Ovary (tissue), 9 donors: Measurements from ENCODE around the gene LRRC27. TPM values are rescaled to one million over a fixed set of nuclear protein-coding genes. Genes with fewer than 3 reads are reported as not detected.

Experiments
- DNase-seq, 5 donors: peaks; one replicate each; pipeline ENCODE4 v3.0.0-alpha.2; 2019 to 2020
- H3K27ac ChIP-seq, 2 donors: fragments of 200-600 bp; one replicate each; pipeline versions ENCODE4 v1.5.1 to v1.8.0; 2019 to 2022
- H3K27me3 ChIP-seq: fragments of 200-600 bp; one replicate; pipeline ENCODE4 v1.8.0; 2022
- H3K36me3 ChIP-seq: fragments of 200-600 bp; sonication (generic); one replicate; pipeline ENCODE4 v1.5.1; 2019
- H3K4me1 ChIP-seq: one replicate; pipeline ENCODE4 v1.8.1; 2013; ENCODE audit warnings: mild to moderate bottlenecking, moderate library complexity; ENCODE audit not compliant: insufficient read depth
- H3K4me3 ChIP-seq: fragments of 200-600 bp; sonication (generic); one replicate; pipeline ENCODE4 v1.5.1; 2017
- H3K9me3 ChIP-seq, 2 donors: fragments of 200-600 bp in 1 of 2; sonication (generic) in 1 of 2; one replicate each; pipeline versions ENCODE4 v1.5.1 to v1.8.1; 2013 to 2019; ENCODE audit warnings: mild to moderate bottlenecking in 1 of 2, moderate library complexity in 1 of 2
- EP300 ChIP-seq: sonication (generic); formaldehyde crosslinking; IDR thresholded peaks from one replicate; pipeline ENCODE4 v1.6.1; 2017; ENCODE audit warnings: antibody characterized with exemption
- POLR2A ChIP-seq: fragments of 450-650 bp; IDR thresholded peaks from one replicate; pipeline ENCODE4 v1.6.1; 2017; ENCODE audit warnings: antibody characterized with exemption, mild to moderate bottlenecking, moderate library complexity
- WGBS, 3 donors: extraction: QIAGEN DNeasy Blood & Tissue Kit in 1 of 3; methylation state at CpG; one replicate each; pipeline versions ENCODE4 v1.1.5 to v1.1.7; 2013 to 2017; 5-methylcytosine and 5-hydroxymethylcytosine counted together
- intact Hi-C, 4 donors: fragments of 100-400 bp; cut with DNase I; formaldehyde crosslinking; loops; one replicate each; pipeline versions ENCODE4 v1.11.0 to v1.15.1; 2022 to 2023
- polyA plus RNA-seq, 2 donors: library from polyadenylated mRNA; stranded (reverse); fragments of 200-250 nt in 1 of 2; fragments of 350-450 nt in 1 of 2; fragmentation: Illumina TruSeq in 1 of 2; extraction: RNeasy Lipid Tissue Mini Kit (QIAGEN cat#74804) in 1 of 2; gene quantifications; one replicate each; pipeline ENCODE4 v1.2.3, GENCODE V29; 2013 to 2014
- total RNA-seq, 7 donors: library from RNA; depleted of rRNA in 2 of 7; stranded (reverse); fragments of >200 nt in 2 of 7; fragmentation: NEBNext Ultra II Directional in 3 of 7; extraction: Animal tissue kit (Norgen Biotek cat#: 25700) in 3 of 7; gene quantifications; one replicate each; pipeline versions ENCODE4 v1.1.0 to v1.2.4, GENCODE V29; 2016 to 2023
- TF ChIP-seq, protein P1 (sequence below), 3 donors: fragments of 450-650 bp in 2 of 3; fragments of 200-600 bp in 1 of 3; IDR thresholded peaks; one replicate each; pipeline versions ENCODE4 v1.5.1 to v1.8.0; 2016 to 2022; ENCODE audit warnings: antibody characterized with exemption in 3 of 3, mild to moderate bottlenecking in 1 of 3
- donor health status: DM: no; HTN: no; CAD: no; lungs with moderate emphysema.
- donor health status: DM: no; HTN: no; CAD: no.
- donor health status: Bipolar disorder and iron deficiency.
- donor health status: DM: yes; HTN: yes; CAD: no.
- donor health status: DM: no; HTN: no; CAD: no.
- donor health status: DM: yes; HTN: yes; CAD: no.

The LRRC27 gene
- total and polyA plus RNA-seq, 9 donors: 7.4 to 12.3 (median 9.3) TPM

GRCh38 chr10:132404169-132404880 lies 72.3 kb downstream of the LRRC27 start:
- no peak overlapping the region for H3K27ac ChIP-seq
- H3K9me3 ChIP-seq: no peaks in the 10 kb centered on the region
- peaks cover 23% of the 10 kb centered on the region for H3K4me1 ChIP-seq
- DNase-seq: peak in 1 of 5 donors; percentile 39
- intact Hi-C loops: no loop called here
- H3K4me3 ChIP-seq: no peak overlapping the region
- H3K27me3 ChIP-seq: no peaks in the 10 kb centered on the region
- H3K36me3 ChIP-seq: no peaks in the 10 kb centered on the region
- WGBS, 3 donors: 86 to 97% (median 92%) methylated on average over 25 to 32 of the region's 32 CpGs
- TF ChIP-seq, protein P1, sequence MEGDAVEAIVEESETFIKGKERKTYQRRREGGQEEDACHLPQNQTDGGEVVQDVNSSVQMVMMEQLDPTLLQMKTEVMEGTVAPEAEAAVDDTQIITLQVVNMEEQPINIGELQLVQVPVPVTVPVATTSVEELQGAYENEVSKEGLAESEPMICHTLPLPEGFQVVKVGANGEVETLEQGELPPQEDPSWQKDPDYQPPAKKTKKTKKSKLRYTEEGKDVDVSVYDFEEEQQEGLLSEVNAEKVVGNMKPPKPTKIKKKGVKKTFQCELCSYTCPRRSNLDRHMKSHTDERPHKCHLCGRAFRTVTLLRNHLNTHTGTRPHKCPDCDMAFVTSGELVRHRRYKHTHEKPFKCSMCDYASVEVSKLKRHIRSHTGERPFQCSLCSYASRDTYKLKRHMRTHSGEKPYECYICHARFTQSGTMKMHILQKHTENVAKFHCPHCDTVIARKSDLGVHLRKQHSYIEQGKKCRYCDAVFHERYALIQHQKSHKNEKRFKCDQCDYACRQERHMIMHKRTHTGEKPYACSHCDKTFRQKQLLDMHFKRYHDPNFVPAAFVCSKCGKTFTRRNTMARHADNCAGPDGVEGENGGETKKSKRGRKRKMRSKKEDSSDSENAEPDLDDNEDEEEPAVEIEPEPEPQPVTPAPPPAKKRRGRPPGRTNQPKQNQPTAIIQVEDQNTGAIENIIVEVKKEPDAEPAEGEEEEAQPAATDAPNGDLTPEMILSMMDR (IDR thresholded peaks at IDR 0.05): no peak
- TF ChIP-seq POLR2A (no peak), EP300 (no peak)

GRCh38 chr10:132404911-132405462 lies 73.0 kb downstream of the LRRC27 start:
- DNase-seq: no peak
- H3K27me3 ChIP-seq: no peaks in the 10 kb centered on the region
- H3K4me3 ChIP-seq: no peak overlapping the region
- no peaks in the 10 kb centered on the region for H3K9me3 ChIP-seq
- TF ChIP-seq POLR2A (no peak), EP300 (no peak)
- H3K27ac ChIP-seq: no peak overlapping the region
- intact Hi-C loops: no loop called here
- WGBS, 3 donors: 84 to 90% (median 90%) methylated on average over 54 of the region's 54 CpGs
- H3K36me3 ChIP-seq: no peaks in the 10 kb centered on the region
- peaks cover 23% of the 10 kb centered on the region for H3K4me1 ChIP-seq

DNA sequence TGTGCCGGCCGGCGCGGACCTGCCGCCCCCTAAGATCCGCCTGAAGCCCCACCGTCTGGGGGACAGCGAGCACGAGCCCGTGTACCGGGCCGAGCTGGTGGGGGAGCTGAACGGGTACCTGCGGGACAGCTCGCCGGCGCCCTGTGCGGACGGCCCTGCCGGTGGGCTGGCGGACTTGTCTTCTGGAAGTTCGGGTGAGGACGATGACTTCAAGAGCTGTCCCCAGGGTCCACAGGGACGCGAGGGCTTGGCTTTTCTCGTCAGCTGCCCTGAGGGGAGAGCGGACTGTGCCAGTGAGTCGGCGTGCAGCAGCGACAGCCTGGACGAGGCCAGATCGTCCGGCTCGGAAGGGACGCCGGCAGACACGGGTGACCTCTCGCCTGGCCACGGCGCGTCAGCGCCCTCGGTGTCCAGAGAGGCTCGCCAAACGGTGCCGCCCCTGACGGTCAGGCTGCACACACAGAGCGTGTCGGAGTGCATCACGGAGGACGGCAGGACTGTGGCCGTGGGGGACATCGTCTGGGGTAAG lies 73.5 kb downstream of the LRRC27 start:
- TF ChIP-seq POLR2A: no peak
- TF ChIP-seq, protein P1 (IDR thresholded peaks at IDR 0.05): no peak
- no peak for TF ChIP-seq EP300
- Histone ChIP-seq H3K4me1 (peaks cover 23% of the 10 kb centered on the region), H3K9me3 (no peaks in the 10 kb centered on the region), H3K27me3 (no peaks in the 10 kb centered on the region), H3K27ac (no peak overlapping the region), H3K36me3 (no peaks in the 10 kb centered on the region), H3K4me3 (no peak overlapping the region)
- WGBS, 3 donors: 93 to 96% (median 96%) methylated on average over 52 to 53 of the region's 53 CpGs
- intact Hi-C loops: no loop called here
- peak in 1 of 5 donors; percentile 31 for DNase-seq

DNA sequence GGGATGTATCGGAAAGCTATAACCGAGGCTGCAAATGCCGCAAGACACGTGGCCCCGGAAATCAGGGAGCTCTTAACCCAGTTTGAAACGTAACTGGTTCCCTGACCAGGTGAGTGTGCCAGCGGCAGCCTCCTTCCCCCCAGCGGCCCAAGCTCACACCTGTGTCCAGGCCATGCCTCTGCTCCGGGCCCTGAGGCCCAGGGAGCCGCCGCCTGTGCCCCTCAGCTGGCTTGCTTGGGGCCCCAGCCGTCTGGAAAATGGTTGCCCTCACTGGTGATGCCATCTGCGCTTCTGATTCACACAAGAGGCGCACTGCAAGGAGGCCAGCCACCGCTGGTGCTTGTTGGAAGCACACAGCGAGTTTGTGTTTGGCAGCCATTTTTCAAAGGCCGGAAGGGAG lies 74.2 kb downstream of the LRRC27 start:
- intact Hi-C loops: no loop called here
- no peaks in the 10 kb centered on the region for H3K9me3 ChIP-seq
- peaks cover 25% of the 10 kb centered on the region for H3K4me1 ChIP-seq
- 94 to 96% (median 94%) methylated on average over 13 to 17 of the region's 17 CpGs for WGBS, 3 donors
- no peak overlapping the region for H3K27ac ChIP-seq
- no peaks in the 10 kb centered on the region for H3K36me3 ChIP-seq
- no peak for DNase-seq
- H3K27me3 ChIP-seq: no peaks in the 10 kb centered on the region
- no peak for TF ChIP-seq EP300
- no peak for TF ChIP-seq POLR2A
- TF ChIP-seq, protein P1 (IDR thresholded peaks at IDR 0.05): no peak
- H3K4me3 ChIP-seq: no peak overlapping the region

GRCh38 chr10:132406750-132407149 lies 74.8 kb downstream of the LRRC27 start:
- Histone ChIP-seq H3K27me3 (no peaks in the 10 kb centered on the region), H3K4me3 (no peak overlapping the region), H3K36me3 (no peaks in the 10 kb centered on the region), H3K9me3 (no peaks in the 10 kb centered on the region), H3K27ac (peak overlapping the region in 1 of 2 donors; percentile 65), H3K4me1 (peaks cover 28% of the 10 kb centered on the region)
- no peak for TF ChIP-seq EP300
- TF ChIP-seq, protein P1 (IDR thresholded peaks at IDR 0.05): no peak
- 90 to 95% (median 93%) methylated on average over 16 of the region's 16 CpGs for WGBS, 3 donors
- intact Hi-C loops: no loop called here
- no peak for DNase-seq
